ENCODE measurements around the gene ABCG8.

Gene ABCG8

DNA sequence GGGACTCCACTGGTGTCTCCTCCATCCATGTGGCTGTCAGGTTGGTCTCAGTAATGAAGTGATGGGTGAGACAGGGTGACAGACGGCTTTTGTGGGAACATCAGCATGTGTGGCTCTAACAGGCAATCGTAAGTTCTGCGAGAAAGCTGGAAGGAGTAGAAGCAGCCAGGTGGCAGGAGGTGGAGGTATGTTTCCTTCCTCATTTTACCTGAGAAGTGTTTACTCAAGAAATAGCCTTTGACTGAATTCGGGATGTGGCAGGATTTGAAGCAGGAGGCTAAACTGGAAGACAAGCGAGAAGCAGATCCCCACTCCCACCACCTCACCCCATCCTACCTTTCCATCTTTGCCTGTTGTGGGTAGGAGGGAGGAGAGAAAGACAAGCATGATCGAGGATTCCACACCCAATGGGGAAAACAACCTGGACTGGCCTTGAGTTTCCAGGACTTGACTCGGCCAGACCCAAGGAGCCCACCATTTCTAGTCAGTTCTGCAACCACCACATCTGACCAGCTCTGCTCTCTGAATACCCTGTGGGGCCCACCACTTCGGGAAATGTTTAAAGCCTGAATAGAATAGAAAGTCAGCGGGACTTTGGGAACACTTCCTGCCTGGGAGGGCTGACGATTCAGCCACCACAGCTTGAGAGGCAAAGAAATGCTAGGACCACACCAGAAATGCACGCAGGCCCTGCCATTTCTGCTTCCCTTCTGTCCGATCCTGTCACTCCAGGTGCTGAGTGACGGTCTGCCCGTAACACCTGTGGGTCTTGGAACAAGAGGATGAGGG, 1.2 kb downstream of the ABCG8 start:
- H3K27ac ChIP-seq (ENCODE audit: poor library complexity, severe bottlenecking): no peak overlapping the region
- H3K9me3 ChIP-seq (ENCODE audit: severe bottlenecking): no peaks in the 10 kb centered on the region
- H3K4me3 ChIP-seq (ENCODE audit: severe bottlenecking): no peak overlapping the region
- no peaks in the 10 kb centered on the region for H3K4me1 ChIP-seq (ENCODE audit: insufficient read depth, poor library complexity, severe bottlenecking)
- no peaks in the 10 kb centered on the region for H3K36me3 ChIP-seq (ENCODE audit: low read depth)
- TF ChIP-seq CTCF (IDR thresholded peaks at IDR 0.05; ENCODE audit: poor library complexity, severe bottlenecking): no peak
- no peaks in the 10 kb centered on the region for H3K27me3 ChIP-seq (ENCODE audit: insufficient read depth, poor library complexity, severe bottlenecking)
- ATAC-seq (ENCODE audit: low read depth) (no peak), DNase-seq (ENCODE audit: low spot score) (no peak)

DNA sequence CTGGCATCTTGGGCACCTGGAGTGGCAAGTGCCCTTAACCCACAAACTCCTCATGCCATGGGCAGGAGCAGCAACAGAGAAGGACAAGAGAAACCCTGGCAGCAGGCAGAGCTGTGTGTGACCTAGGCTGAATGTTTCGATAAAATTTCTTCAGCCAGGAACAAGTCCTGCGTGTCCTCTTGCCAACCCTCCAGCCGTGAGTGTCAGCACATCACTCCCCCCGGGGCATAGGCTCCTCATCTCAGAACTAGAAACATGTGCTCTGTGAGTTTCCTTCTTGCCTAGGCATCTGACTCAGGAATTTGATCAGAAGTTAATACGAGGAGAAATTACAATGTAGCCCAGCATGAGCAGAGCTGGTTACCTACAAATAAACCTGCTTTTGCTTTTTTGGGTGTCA, 2.2 kb downstream of the ABCG8 start:
- no peak for ATAC-seq (ENCODE audit: low read depth)
- no peak for TF ChIP-seq CTCF (IDR thresholded peaks at IDR 0.05; ENCODE audit: poor library complexity, severe bottlenecking)
- Histone ChIP-seq H3K27ac (ENCODE audit: poor library complexity, severe bottlenecking) (no peak overlapping the region), H3K36me3 (ENCODE audit: low read depth) (no peaks in the 10 kb centered on the region), H3K27me3 (ENCODE audit: insufficient read depth, poor library complexity, severe bottlenecking) (no peaks in the 10 kb centered on the region), H3K4me3 (ENCODE audit: severe bottlenecking) (no peak overlapping the region), H3K9me3 (ENCODE audit: severe bottlenecking) (no peaks in the 10 kb centered on the region), H3K4me1 (ENCODE audit: insufficient read depth, poor library complexity, severe bottlenecking) (no peaks in the 10 kb centered on the region)
- DNase-seq (ENCODE audit: low spot score): no peak

DNA sequence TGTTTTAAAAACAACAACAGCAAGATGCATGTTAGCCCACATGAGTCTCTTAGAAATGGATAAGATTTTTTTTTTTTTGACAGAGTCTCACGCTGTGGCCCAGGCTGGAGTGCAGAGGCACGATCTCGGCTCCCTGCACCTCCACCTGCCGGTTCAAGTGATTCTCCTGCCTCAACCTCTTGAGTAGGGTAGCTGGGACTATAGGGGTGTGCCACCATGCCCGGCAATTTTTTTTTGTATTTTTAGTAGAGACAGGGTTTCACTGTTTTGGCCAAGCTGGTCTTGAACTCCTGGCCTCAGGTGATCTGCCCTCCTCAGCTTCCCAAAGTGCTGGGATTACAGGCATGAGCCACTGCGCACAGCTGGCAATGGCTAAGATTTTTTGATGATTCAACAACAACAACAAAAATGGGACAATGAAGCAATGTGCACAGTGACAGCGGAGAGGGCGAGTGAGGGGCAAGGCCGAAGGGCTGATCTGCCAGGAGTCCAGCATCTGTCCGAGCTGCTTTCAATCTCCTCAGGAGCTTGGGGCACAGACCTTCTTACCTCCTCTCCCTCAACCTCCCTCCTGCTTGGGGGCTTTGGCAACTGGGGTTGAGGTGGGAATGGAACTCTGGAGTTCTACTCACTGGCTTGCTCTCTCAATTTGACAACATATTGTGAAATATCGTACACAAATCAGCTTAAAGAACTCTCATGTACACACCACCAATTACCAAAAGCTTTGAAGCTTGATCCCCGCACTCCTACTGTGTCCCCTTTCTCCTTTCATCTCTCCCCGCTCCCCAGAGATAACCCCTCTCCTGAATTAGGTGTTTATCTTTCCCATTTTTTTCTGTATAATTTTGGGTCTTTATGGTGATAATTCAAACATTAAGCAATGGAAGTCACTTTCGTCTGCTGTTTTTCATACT, 3.4 kb downstream of the ABCG8 start:
- DNase-seq (ENCODE audit: low spot score): no peak
- TF ChIP-seq CTCF (IDR thresholded peaks at IDR 0.05; ENCODE audit: poor library complexity, severe bottlenecking): no peak
- Histone ChIP-seq H3K4me3 (ENCODE audit: severe bottlenecking) (no peak overlapping the region), H3K27me3 (ENCODE audit: insufficient read depth, poor library complexity, severe bottlenecking) (no peaks in the 10 kb centered on the region), H3K4me1 (ENCODE audit: insufficient read depth, poor library complexity, severe bottlenecking) (no peaks in the 10 kb centered on the region), H3K36me3 (ENCODE audit: low read depth) (no peaks in the 10 kb centered on the region), H3K9me3 (ENCODE audit: severe bottlenecking) (no peaks in the 10 kb centered on the region), H3K27ac (ENCODE audit: poor library complexity, severe bottlenecking) (no peak overlapping the region)
- ATAC-seq (ENCODE audit: low read depth): no peak

GRCh38 chr2:43842866-43843226, 4.1 kb downstream of the ABCG8 start:
- H3K9me3 ChIP-seq (ENCODE audit: severe bottlenecking): no peaks in the 10 kb centered on the region
- no peak overlapping the region for H3K27ac ChIP-seq (ENCODE audit: poor library complexity, severe bottlenecking)
- no peaks in the 10 kb centered on the region for H3K27me3 ChIP-seq (ENCODE audit: insufficient read depth, poor library complexity, severe bottlenecking)
- no peak for ATAC-seq (ENCODE audit: low read depth)
- no peak for TF ChIP-seq CTCF (IDR thresholded peaks at IDR 0.05; ENCODE audit: poor library complexity, severe bottlenecking)
- H3K36me3 ChIP-seq (ENCODE audit: low read depth): no peaks in the 10 kb centered on the region
- no peaks in the 10 kb centered on the region for H3K4me1 ChIP-seq (ENCODE audit: insufficient read depth, poor library complexity, severe bottlenecking)
- H3K4me3 ChIP-seq (ENCODE audit: severe bottlenecking): no peak overlapping the region
- DNase-seq (ENCODE audit: low spot score): no peak
